ENCODE data around the gene BSG. TPM values are rescaled to one million over a fixed set of nuclear protein-coding genes. Genes with fewer than 3 reads are reported as not detected.
"Not testable (repeated sequence)": the region's sequence is repeated elsewhere in the genome, so short reads cannot be mapped to it uniquely, and the experiment has no call there.

Gene BSG
- total RNA-seq, 1 experiment from 2014 or later, result 323 TPM

- Histone ChIP-seq H3K4me3 (no peak overlapping the region), H3K36me3 (no peaks in the 10 kb centered on the region; the same call in 1 of the 2 replicates), H3K9me3 (no peaks in the 10 kb centered on the region), H3K27me3 (no peaks in the 10 kb centered on the region)
- DNase-seq, result no peak
Observed at GRCh38 chr19:618247-618619, 45.8 kb downstream of the BSG start.

- no peak for DNase-seq
- Histone ChIP-seq H3K36me3 (no peaks in the 10 kb centered on the region; the same call in 1 of the 2 replicates), H3K27me3 (no peaks in the 10 kb centered on the region), H3K4me3 (no peak overlapping the region), H3K9me3 (no peaks in the 10 kb centered on the region)
Observed at GRCh38 chr19:618674-619285, 46.4 kb downstream of the BSG start.

DNA sequence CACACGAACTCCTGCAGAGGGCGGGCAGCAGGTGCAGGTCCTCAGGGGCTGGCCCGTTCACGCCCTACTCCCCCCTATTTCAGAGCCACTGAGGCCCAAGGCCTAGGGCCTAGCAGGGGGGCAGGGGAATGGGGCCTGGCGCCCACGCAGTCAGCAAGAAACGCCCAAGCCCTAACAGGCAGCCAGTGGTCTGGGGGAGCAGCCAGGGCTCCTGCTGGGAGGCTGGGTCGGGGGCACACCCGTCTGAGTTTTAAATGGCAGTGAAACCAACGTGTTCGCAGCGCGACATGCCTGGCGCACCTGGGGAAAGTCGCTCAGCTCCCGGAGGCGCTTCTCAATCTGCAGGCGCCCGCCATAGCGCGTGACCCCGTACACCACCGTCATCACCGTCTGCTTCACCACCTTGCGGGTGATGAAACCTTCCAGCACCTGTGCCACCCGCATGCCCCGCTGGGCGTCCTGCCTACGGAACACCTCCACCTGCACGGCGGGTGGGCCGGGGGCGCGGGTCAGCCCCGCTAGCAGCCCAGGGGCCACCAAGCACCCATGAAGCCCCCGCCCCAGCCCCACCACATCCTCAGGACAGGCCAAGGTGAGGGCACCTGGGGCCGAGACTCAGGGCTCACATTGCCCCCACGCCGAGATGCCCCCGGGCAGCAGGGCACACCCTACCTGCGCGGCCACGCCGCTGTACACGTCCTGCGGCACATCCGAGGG is 47.0 kb downstream of the BSG start:
- Histone ChIP-seq H3K27me3 (no peaks in the 10 kb centered on the region), H3K9me3 (no peaks in the 10 kb centered on the region), H3K36me3 (no peaks in the 10 kb centered on the region; the same call in 1 of the 2 replicates), H3K4me3 (no peak overlapping the region)
- DNase-seq, result no peak

DNA sequence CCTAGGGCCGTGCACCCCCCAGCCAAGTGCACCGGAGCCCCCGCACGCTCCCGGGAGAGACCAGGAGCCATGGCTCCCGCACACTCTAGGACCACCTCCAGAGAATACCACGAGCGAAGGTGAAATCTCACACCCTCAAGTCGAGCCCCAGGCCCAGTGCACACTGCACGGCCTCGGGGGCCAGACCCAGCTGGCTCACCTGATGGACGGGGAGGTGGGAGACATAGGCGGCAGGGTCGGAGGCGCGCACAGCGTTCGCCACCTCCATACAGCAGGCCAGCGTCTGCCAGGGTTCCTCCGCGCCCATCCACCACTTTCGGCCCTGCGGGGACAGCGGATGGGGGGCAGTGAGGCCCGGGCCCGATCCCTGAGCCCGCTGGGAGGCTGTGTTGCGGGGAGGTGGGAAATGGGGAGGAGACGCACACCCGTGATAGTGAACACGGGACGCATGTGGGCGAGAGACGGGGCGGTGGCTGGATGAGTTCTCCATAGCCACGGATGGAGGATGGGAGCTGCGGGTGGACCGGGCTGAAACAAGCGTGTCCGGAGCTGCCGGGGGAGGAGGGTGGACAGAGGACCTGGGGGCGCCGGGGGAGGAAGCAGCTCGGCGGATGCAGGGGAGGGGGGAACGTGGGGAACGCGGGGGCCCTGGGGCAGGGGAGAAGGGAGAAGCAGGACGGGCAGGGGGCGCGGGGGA is 47.9 kb downstream of the BSG start:
- H3K36me3 ChIP-seq, result no peaks in the 10 kb centered on the region; the same call in 1 of the 2 replicates
- no peak for DNase-seq
- no peak overlapping the region for H3K4me3 ChIP-seq
- H3K9me3 ChIP-seq, result no peaks in the 10 kb centered on the region
- no peaks in the 10 kb centered on the region for H3K27me3 ChIP-seq

DNA sequence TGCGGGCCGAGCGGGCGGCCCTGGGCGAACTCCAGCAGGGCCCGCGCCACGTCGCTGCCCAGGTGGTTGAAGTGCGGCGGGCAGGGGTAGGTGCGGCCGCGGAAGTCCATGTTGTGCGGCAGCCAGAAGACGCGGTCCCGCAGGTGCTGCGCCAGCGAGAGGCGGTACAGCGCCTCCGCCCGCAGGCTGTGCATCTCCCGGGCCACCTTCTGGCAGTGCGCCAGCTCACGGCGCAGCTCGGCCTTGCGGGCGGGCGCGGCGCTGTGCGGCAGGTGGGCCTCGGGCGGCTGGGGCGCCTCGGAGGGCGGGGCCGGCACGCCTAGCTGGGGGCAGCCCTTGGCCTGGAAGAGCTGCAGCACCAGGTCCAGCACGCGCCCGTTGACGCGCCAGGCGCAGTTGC is 48.8 kb downstream of the BSG start:
- H3K4me3 ChIP-seq, H3K27me3 ChIP-seq, H3K36me3 ChIP-seq, DNase-seq, H3K9me3 ChIP-seq: not testable (repeated sequence)

DNA sequence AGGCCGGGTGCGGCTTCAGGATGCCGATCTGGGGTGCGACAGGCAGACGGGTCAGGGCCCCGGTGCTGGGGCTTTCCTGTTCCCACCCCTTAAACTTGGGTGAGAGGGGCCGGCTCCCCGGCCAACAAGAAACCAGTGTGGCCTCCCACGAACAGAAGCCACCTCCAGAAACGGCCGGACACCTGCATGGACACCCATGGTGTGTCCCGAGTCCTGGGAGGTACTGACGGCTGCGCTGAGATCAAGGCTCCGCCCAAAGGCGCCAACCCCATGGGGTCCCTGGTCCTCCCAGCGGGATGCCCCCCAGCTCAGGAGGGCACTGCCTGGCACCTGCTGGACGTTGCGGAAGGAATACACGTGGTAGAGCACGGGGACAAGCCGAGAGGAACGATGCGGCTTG is 49.4 kb downstream of the BSG start:
- Histone ChIP-seq H3K4me3 (no peak overlapping the region), H3K9me3 (no peaks in the 10 kb centered on the region), H3K36me3 (no peaks in the 10 kb centered on the region; the same call in 1 of the 2 replicates), H3K27me3 (no peaks in the 10 kb centered on the region)
- DNase-seq, result no peak

DNA sequence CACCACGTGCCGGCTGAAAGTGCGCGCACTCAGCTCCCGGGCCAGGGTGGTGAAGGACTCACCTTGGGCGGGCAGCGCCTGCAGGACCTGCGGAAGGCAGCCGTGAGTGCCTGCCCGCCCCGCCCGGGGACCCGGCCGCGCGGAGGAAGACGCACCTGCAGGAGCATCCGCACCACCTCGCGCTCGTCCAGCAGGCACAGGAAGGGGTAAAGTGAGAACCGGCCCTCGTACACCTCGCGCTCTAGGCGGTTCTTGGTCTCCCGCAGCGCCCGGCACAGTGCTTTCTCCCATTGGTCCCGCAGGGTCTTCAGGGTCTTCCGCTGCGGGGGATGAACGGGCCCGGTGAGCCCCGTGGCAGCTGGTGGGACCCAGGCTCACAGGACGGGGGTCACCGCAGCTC is 50.3 kb downstream of the BSG start:
- no peak for DNase-seq
- H3K9me3 ChIP-seq, result no peaks in the 10 kb centered on the region
- H3K36me3 ChIP-seq, result no peaks in the 10 kb centered on the region; the same call in 1 of the 2 replicates
- no peak overlapping the region for H3K4me3 ChIP-seq
- H3K27me3 ChIP-seq, result no peaks in the 10 kb centered on the region

DNA sequence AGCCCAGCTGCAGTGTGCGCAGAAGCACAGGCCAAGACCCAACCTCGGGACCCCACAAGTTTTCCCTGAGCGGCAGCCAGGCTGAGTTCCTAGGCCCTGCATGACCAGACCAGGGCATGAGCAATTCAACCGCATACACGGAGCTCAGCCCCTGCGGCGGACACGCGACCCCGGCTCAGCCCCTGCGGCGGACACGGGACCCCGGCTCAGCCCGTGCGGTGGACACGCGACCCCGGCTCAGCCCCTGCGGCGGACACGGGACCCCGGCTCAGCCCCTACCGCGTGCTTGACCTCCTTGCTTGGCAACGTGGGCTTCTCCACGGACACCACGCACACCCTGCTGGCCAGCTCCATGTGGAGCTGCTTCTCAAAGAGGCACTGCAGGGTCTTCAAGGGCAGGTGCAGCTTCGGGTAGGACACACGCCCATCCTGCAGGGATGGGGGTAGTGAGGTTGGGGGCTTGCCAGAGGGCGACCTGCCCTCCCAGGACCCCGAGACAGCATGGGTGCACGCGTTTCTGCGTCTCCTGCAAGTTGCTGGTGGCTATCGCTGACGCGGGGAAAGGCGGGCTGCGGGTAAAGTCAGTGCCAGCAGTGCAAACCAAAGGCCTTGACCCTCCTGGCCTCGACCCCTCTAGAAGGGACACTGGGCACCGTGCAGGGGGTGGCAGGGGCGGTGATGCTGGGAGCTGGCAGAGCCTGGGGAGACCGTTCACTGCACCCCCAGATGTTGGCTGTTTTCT is 51.0 kb downstream of the BSG start:
- H3K36me3 ChIP-seq, result no peaks in the 10 kb centered on the region; the same call in 1 of the 2 replicates
- H3K9me3 ChIP-seq, result no peaks in the 10 kb centered on the region
- DNase-seq, result no peak
- no peaks in the 10 kb centered on the region for H3K27me3 ChIP-seq
- H3K4me3 ChIP-seq, result no peak overlapping the region

DNA sequence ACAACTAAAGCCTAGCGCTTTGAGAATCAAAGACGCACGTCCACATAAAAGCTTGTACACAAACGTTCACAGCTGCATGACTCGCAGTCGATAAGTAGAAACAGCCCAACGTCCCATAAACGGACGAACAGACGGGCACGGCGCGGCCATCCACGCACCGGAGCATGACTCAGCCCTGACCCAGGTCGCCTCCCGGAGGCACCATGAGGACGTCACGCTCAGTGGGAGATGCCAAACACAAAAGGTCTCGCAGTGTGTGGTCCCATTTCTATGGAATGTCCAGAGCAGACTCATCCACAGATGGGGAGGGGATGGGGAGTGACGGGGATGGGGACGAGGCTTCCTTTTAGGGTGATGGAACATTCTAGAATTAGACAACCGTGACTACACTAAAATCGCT is 51.6 kb downstream of the BSG start:
- Histone ChIP-seq H3K4me3 (no peak overlapping the region), H3K27me3 (no peaks in the 10 kb centered on the region), H3K36me3 (no peaks in the 10 kb centered on the region; the same call in 1 of the 2 replicates), H3K9me3 (no peaks in the 10 kb centered on the region)
- no peak for DNase-seq

GRCh38 chr19:624433-625109 is 52.2 kb downstream of the BSG start:
- no peaks in the 10 kb centered on the region; the same call in 1 of the 2 replicates for H3K36me3 ChIP-seq
- no peaks in the 10 kb centered on the region for H3K27me3 ChIP-seq
- DNase-seq, result no peak
- H3K4me3 ChIP-seq, result no peak overlapping the region
- no peaks in the 10 kb centered on the region for H3K9me3 ChIP-seq

DNA sequence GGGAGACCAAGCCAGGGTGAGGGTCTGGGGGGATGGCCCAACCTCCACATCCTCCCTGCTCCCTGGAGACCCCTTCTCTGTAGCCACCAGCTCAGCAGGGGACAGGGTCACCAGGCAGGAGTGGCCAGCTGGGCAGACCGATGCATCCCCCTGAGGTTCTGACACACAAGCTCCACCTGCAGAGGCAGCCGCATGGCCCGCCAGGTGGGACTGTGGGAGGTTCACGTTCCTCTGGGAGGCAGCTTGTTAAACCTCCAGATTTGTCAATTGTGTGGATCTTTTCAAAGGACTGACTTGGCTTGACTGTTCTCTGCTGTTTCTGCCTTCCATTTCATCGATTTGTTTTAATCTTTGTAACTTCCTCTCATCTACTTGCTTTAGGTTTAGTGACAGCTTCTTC is 52.9 kb downstream of the BSG start:
- Histone ChIP-seq H3K36me3 (no peaks in the 10 kb centered on the region; the same call in 1 of the 2 replicates), H3K27me3 (no peaks in the 10 kb centered on the region), H3K9me3 (no peaks in the 10 kb centered on the region), H3K4me3 (no peak overlapping the region)
- DNase-seq, result no peak

- DNase-seq, H3K36me3 ChIP-seq, H3K27me3 ChIP-seq, H3K4me3 ChIP-seq, H3K9me3 ChIP-seq: not testable (repeated sequence)
Observed at GRCh38 chr19:626566-626965, 54.2 kb downstream of the BSG start.

DNA sequence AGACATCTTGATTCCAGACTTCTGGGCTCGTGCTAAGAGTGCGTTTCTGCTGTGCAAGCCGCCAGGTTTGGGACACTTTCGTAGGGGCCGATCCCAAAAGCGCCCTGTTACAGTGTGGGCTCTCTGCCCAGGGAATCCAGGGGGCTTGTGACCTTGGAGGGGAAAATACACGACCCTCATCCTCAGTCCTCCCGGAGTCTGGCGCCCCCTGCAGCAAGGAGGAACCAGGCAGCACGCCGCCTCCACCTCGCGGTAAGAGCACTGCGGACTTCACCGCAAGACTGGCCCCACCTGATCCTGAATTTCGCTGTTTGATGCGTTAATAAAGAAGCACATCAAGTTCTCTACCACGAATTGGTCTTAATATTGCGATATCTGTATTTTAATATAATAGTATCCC is 55.8 kb downstream of the BSG start:
- Histone ChIP-seq H3K36me3 (no peaks in the 10 kb centered on the region; the same call in 1 of the 2 replicates), H3K9me3 (no peaks in the 10 kb centered on the region), H3K27me3 (no peaks in the 10 kb centered on the region), H3K4me3 (no peak overlapping the region)
- no peak for DNase-seq

DNA sequence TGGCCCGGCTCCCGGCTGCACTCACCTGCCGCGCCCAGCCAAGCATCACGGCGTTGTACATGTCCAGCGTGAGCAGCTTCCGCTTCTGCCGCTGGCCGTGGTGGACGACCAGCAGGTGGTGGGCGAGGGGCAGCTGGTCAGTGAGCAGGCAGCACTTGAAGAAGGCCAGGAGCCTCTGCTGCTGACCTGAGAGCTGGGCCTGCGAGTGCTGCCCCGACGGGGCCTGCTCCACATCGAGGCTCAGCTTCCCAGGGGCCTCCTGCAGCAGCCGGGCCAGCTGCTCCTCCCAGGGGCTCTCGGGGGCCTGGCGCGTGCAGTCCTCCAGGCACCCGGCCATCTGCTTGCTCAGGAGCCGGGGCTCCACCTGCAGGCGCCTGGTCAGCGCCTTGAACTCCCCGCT is 57.1 kb downstream of the BSG start:
- not testable (repeated sequence) for H3K27me3 ChIP-seq, H3K9me3 ChIP-seq, H3K36me3 ChIP-seq, H3K4me3 ChIP-seq, DNase-seq

DNA sequence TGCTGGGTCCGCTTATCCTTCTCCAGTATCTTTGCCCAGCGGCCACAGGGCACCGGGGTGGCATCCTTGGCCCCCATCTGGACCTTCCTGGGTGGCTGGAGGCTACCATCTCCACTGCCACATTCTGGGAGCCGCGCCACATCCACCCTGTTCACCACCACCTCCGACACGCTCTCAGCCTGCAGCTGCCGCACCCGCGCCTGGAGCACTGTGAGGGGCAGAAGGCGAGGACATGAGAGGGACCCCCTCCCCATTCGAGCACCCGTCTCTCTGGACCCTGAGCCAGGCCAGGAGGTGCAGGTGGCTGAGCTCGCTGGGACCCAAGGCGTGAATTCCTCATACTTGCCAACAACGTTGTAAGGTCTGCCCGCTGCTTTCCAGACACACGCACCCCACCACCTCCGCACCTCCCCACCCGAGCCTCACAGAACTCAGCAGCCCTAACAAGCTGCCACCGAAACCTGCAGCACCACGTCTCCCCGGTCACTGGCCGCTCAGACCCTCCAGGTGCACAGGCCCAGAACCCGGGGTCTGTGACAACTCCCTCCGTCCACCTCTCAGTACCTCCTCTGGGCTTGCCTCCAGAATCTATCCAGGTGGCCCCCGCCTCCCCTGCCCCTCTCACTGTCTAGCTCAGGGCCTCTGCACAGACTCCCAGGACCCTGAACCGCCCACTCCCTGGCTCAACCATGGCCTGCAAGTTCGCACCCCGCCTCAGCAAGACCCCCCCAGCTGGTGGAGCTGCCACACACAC is 57.7 kb downstream of the BSG start:
- Histone ChIP-seq H3K36me3 (no peaks in the 10 kb centered on the region; the same call in 1 of the 2 replicates), H3K4me3 (no peak overlapping the region), H3K9me3 (no peaks in the 10 kb centered on the region), H3K27me3 (no peaks in the 10 kb centered on the region)
- DNase-seq, result no peak

DNA sequence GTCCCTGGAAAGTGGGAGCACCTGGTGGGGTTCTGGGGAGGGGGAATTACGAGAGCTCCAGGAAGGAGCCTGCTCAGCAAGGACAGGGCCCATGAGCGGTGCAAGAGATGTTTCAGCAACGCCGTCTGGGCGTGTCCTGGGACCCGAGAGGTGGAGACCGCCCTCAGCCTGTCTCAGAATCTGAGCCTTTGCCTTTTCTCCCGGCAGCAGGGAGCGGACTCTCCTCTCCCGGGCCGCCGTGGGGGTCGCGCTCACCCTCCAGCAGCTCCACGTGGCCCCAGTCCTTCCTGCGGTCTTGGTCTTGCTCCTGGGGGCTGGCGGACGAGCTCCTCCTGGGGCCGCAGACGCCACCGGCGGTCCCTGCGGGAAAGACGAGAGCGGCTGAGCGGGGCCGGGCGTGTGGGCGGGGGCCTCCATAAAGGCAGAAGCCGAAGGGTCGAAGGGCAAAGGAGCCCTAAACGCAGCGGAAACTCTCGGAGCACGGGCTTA is 60.2 kb downstream of the BSG start:
- peak overlapping the region; percentile 88 for H3K4me3 ChIP-seq
- DNase-seq, result peak; percentile 42
- no peaks in the 10 kb centered on the region for H3K27me3 ChIP-seq
- no peaks in the 10 kb centered on the region for H3K9me3 ChIP-seq
- H3K36me3 ChIP-seq, result no peaks in the 10 kb centered on the region; the same call in 1 of the 2 replicates
